IPS DF 6.9 (cell line): Measurements from ENCODE around the gene RUFY2.

Source experiments
- DNase-seq: peaks from one replicate; pipeline ENCODE4 v3.0.0-alpha.2; 2013; ENCODE audit warnings: low read depth, low spot score
- H3K27ac ChIP-seq: one replicate; pipeline ENCODE4 v1.5.1; 2013; ENCODE audit warnings: low read length, control low read depth
- H3K27me3 ChIP-seq: 2 replicates; pipeline ENCODE4 v1.6.1; 2013; ENCODE audit warnings: mild to moderate bottlenecking, low read length; ENCODE audit not compliant: control insufficient read depth, insufficient read depth
- H3K36me3 ChIP-seq: 2 replicates; pipeline ENCODE4 v1.6.1; 2013; ENCODE audit warnings: low read length; ENCODE audit not compliant: control insufficient read depth, insufficient read depth
- H3K4me1 ChIP-seq: 2 replicates; pipeline ENCODE4 v1.6.1; 2013; ENCODE audit warnings: low read length; ENCODE audit not compliant: control insufficient read depth, insufficient read depth
- H3K4me3 ChIP-seq: 2 replicates; pipeline ENCODE4 v1.5.1; 2013; ENCODE audit warnings: mild to moderate bottlenecking, low read length
- H3K9me3 ChIP-seq: 2 replicates; pipeline ENCODE4 v1.6.1; 2013; ENCODE audit warnings: low read length, inconsistent platforms; ENCODE audit not compliant: control insufficient read depth, insufficient read depth
- WGBS: extraction: QIAGEN DNeasy Blood & Tissue Kit; methylation state at CpG from one replicate; pipeline ENCODE4 v1.1.7; 2013; ENCODE audit warnings: mixed read lengths, missing lambda C conversion rate; ENCODE audit not compliant: insufficient read length, insufficient coverage; 5-methylcytosine and 5-hydroxymethylcytosine counted together

Gene RUFY2

GRCh38 chr10:68364101-68364886 is 42.8 kb downstream of the RUFY2 start:
- H3K27ac ChIP-seq: no peak overlapping the region
- no peaks in the 10 kb centered on the region for H3K4me1 ChIP-seq
- H3K9me3 ChIP-seq: no peaks in the 10 kb centered on the region
- no peaks in the 10 kb centered on the region for H3K27me3 ChIP-seq
- 100% methylated on average over 1 of the region's 3 CpGs for WGBS
- no peak for DNase-seq
- H3K36me3 ChIP-seq: no peaks in the 10 kb centered on the region
- H3K4me3 ChIP-seq: no peak overlapping the region

GRCh38 chr10:68362590-68362989 is 44.5 kb downstream of the RUFY2 start:
- Histone ChIP-seq H3K9me3 (no peaks in the 10 kb centered on the region), H3K36me3 (no peaks in the 10 kb centered on the region), H3K4me3 (no peak overlapping the region), H3K27ac (no peak overlapping the region), H3K4me1 (no peaks in the 10 kb centered on the region), H3K27me3 (no peaks in the 10 kb centered on the region)
- DNase-seq: no peak
- no CpG with 5 or more reads among the region's 3 CpGs for WGBS

GRCh38 chr10:68359189-68359588 is 47.9 kb downstream of the RUFY2 start:
- Histone ChIP-seq H3K4me1 (no peaks in the 10 kb centered on the region), H3K27me3 (no peaks in the 10 kb centered on the region), H3K4me3 (no peak overlapping the region), H3K36me3 (no peaks in the 10 kb centered on the region), H3K27ac (no peak overlapping the region), H3K9me3 (no peaks in the 10 kb centered on the region)
- DNase-seq: no peak
- WGBS: 100% methylated on average over 2 of the region's 6 CpGs

GRCh38 chr10:68353537-68353936 is 53.5 kb downstream of the RUFY2 start:
- H3K4me3 ChIP-seq: no peak overlapping the region
- no CpG with 5 or more reads among the region's 2 CpGs for WGBS
- no peaks in the 10 kb centered on the region for H3K4me1 ChIP-seq
- H3K27me3 ChIP-seq: no peaks in the 10 kb centered on the region
- H3K27ac ChIP-seq: no peak overlapping the region
- no peaks in the 10 kb centered on the region for H3K36me3 ChIP-seq
- H3K9me3 ChIP-seq: no peaks in the 10 kb centered on the region
- no peak for DNase-seq

GRCh38 chr10:68348265-68348741 is 58.8 kb downstream of the RUFY2 start:
- DNase-seq: peak; percentile 68
- H3K4me3 ChIP-seq: no peak overlapping the region
- H3K27ac ChIP-seq: no peak overlapping the region
- no peaks in the 10 kb centered on the region for H3K27me3 ChIP-seq
- H3K4me1 ChIP-seq: no peaks in the 10 kb centered on the region
- no peaks in the 10 kb centered on the region for H3K9me3 ChIP-seq
- no CpG with 5 or more reads among the region's 2 CpGs for WGBS
- H3K36me3 ChIP-seq: no peaks in the 10 kb centered on the region

GRCh38 chr10:68346774-68347173 is 60.3 kb downstream of the RUFY2 start:
- H3K4me3 ChIP-seq: no peak overlapping the region
- no CpG with 5 or more reads among the region's 4 CpGs for WGBS
- no peak overlapping the region for H3K27ac ChIP-seq
- peaks cover 2% of the 10 kb centered on the region; the same call in 1 of the 2 replicates for H3K36me3 ChIP-seq
- no peak for DNase-seq
- no peaks in the 10 kb centered on the region for H3K4me1 ChIP-seq
- no peaks in the 10 kb centered on the region for H3K27me3 ChIP-seq
- no peaks in the 10 kb centered on the region for H3K9me3 ChIP-seq

GRCh38 chr10:68345621-68346020 is 61.5 kb downstream of the RUFY2 start:
- Histone ChIP-seq H3K9me3 (no peaks in the 10 kb centered on the region), H3K36me3 (peaks cover 8% of the 10 kb centered on the region; the same call in 1 of the 2 replicates), H3K27ac (no peak overlapping the region), H3K4me3 (no peak overlapping the region), H3K4me1 (no peaks in the 10 kb centered on the region), H3K27me3 (no peaks in the 10 kb centered on the region)
- DNase-seq: no peak
- WGBS: no CpG with 5 or more reads among the region's 4 CpGs

DNA sequence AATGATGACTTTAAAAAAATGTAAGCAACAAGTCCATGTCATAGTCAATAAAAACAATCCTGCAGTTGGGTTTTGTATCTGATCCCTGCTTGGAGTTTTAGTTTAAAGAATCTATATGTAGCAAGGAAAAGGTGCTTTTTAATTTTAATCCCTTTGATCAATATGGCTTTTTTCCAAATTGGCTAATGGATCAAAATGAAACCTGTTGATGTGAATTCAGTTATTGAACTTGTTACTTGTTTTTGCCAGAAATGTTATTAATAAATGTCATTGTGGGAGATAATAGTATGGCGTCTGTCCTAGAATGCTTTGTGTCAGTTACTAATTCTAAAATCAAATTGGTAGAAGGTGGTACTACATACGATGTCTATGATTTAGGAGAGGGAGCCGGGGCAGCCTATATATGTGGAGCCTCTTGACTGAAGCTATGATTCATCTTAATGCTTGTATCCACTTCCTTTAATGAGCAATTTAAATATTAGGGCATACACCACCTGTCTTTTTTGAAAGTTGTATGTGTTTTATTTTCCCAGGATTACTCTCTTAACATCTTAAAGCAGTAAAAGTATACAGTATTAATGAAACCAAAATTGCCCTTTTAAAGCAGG is 64.1 kb downstream of the RUFY2 start:
- Histone ChIP-seq H3K9me3 (no peaks in the 10 kb centered on the region), H3K4me1 (no peaks in the 10 kb centered on the region), H3K36me3 (peaks cover 12% of the 10 kb centered on the region; the same call in 1 of the 2 replicates), H3K27me3 (no peaks in the 10 kb centered on the region), H3K27ac (no peak overlapping the region), H3K4me3 (no peak overlapping the region)
- WGBS: no CpG with 5 or more reads among the region's 3 CpGs
- no peak for DNase-seq

DNA sequence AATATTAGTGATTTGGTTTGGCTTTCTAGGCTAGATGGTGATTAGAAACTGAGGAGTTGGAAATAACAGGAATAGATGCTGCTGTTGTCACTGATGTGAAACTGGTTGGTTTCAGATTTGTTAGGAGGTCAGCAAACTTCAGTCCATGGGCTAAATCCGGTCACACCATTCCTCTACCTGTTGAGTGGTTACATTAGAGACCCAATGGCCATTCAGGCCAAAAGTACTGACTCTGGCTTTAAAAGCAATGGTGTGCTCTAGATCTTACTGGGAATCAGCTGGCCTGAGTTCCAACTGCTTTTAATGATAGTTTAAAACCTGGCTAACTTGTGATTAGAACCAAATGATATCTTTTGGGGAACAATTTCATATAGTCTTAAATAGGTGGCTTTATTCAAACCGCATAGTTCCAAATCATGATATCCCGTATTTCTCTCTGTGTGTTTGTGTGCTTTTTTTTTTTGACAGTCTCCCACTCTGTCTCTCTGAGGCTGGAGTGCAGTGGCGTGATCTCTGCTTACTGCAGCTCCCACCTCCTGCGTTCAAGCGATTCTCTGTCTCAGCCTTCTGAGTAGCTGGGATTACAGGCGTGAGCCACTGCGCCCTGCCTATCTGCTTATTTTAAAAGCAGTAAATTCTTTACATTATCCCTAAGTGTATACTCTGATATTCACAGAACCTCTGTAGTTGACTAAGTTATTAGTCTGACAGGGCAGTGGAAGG is 66.6 kb downstream of the RUFY2 start:
- WGBS: no CpG with 5 or more reads among the region's 8 CpGs
- peaks cover 12% of the 10 kb centered on the region; the same call in 1 of the 2 replicates for H3K36me3 ChIP-seq

GRCh38 chr10:68336754-68337351 is 70.2 kb downstream of the RUFY2 start:
- Histone ChIP-seq H3K4me1 (no peaks in the 10 kb centered on the region), H3K27me3 (no peaks in the 10 kb centered on the region), H3K9me3 (no peaks in the 10 kb centered on the region), H3K27ac (no peak overlapping the region), H3K36me3 (peaks cover 11% of the 10 kb centered on the region; the same call in 1 of the 2 replicates), H3K4me3 (no peak overlapping the region)
- WGBS: no CpG with 5 or more reads among the region's 7 CpGs
- DNase-seq: no peak

More for the DNA sequence above, 66.6 kb downstream of the RUFY2 start:
- Histone ChIP-seq H3K4me1 (no peaks in the 10 kb centered on the region), H3K27ac (no peak overlapping the region), H3K9me3 (no peaks in the 10 kb centered on the region), H3K27me3 (no peaks in the 10 kb centered on the region), H3K4me3 (no peak overlapping the region)
- DNase-seq: no peak
